Stimulated activated naive CD8-positive, alpha-beta T cell treated with anti-CD3 and anti-CD28 coated beads, Interleukin-15, Interleukin-2, amounts not matched to agents 100 U/mL and 50 U/mL, for 24 hours (primary cell): ENCODE results near the gene PWWP2B.

ENCODE experiments used
- ATAC-seq: fragments of 150-1000 bp; cut with Tn5 transposase; one replicate; pipeline ENCODE4 v1.10.0; 2021
- DNase-seq: peaks from one replicate; pipeline ENCODE4 v3.0.0; 2021

Gene PWWP2B

GRCh38 chr10:132419538-132420468 is 22.8 kb downstream of the PWWP2B start:
- ATAC-seq (no peak), DNase-seq (no peak)

- no peak for DNase-seq
- peak; percentile 26 for ATAC-seq
Observed at GRCh38 chr10:132420469-132420980, 23.5 kb downstream of the PWWP2B start.

- DNase-seq (peak; percentile 55), ATAC-seq (peak; percentile 10)
Observed at GRCh38 chr10:132420981-132421846, 24.2 kb downstream of the PWWP2B start.

- ATAC-seq (no peak), DNase-seq (no peak)
Observed at GRCh38 chr10:132421847-132422751, 25.1 kb downstream of the PWWP2B start.

- DNase-seq: no peak
Observed at GRCh38 chr10:132422903-132423825, 26.2 kb downstream of the PWWP2B start.

GRCh38 chr10:132423966-132424861 is 27.2 kb downstream of the PWWP2B start:
- ATAC-seq: no peak

More at GRCh38 chr10:132422903-132423825, 26.2 kb downstream of the PWWP2B start:
- ATAC-seq: no peak

GRCh38 chr10:132425029-132425756 is 28.2 kb downstream of the PWWP2B start:
- ATAC-seq (no peak), DNase-seq (no peak)

More at GRCh38 chr10:132423966-132424861, 27.2 kb downstream of the PWWP2B start:
- no peak for DNase-seq

GRCh38 chr10:132425757-132426155 is 28.8 kb downstream of the PWWP2B start:
- DNase-seq (no peak), ATAC-seq (no peak)

GRCh38 chr10:132427006-132427771 is 30.2 kb downstream of the PWWP2B start:
- ATAC-seq: no peak
- DNase-seq: no peak

GRCh38 chr10:132427939-132428367 is 31.0 kb downstream of the PWWP2B start:
- DNase-seq (no peak), ATAC-seq (no peak)

- DNase-seq (no peak), ATAC-seq (no peak)
Observed at GRCh38 chr10:132428486-132428995, 31.5 kb downstream of the PWWP2B start.

GRCh38 chr10:132429281-132430230 is 32.6 kb downstream of the PWWP2B start:
- no peak for ATAC-seq
- no peak for DNase-seq

GRCh38 chr10:132430231-132430743 is 33.3 kb downstream of the PWWP2B start:
- DNase-seq (no peak), ATAC-seq (no peak)

GRCh38 chr10:132430861-132431271 is 33.9 kb downstream of the PWWP2B start:
- ATAC-seq: no peak
- DNase-seq: no peak

GRCh38 chr10:132431537-132432175 is 34.7 kb downstream of the PWWP2B start:
- no peak for DNase-seq
- no peak for ATAC-seq

GRCh38 chr10:132432176-132432540 is 35.2 kb downstream of the PWWP2B start:
- DNase-seq (no peak), ATAC-seq (no peak)
